Endothelial cell of umbilical vein (primary cell): ENCODE data around the gene MALRD1. TPM values are rescaled to one million over a fixed set of nuclear protein-coding genes. Genes with fewer than 3 reads are reported as not detected.

Experiments used
- BruUV-seq: library from RNA; stranded (reverse); fragments of 400-500 nt; replicated peaks from 2 replicates; lab custom pipeline; 2021; lab: Mats Ljungman, UMichigan
- CTCF ChIA-PET: fragments of 300-600, 350-600 bp; sonication (Branson Sonifier 250); formaldehyde crosslinking; loops from one replicate; lab custom pipeline; 2021; ENCODE audit warnings: antibody characterized with exemption, inconsistent platforms; lab: Charles Lee
- POLR2A ChIA-PET: fragments of 300-600, 350-600 bp; sonication (Branson Sonifier 250); formaldehyde crosslinking; loops from one replicate; lab custom pipeline; 2021; ENCODE audit warnings: antibody characterized with exemption, inconsistent platforms; lab: Charles Lee
- DNase-seq: peaks from one replicate; pipeline ENCODE4 v3.0.0-alpha.2; 2011; ENCODE audit warnings: low read depth, low spot score
- FAIRE-seq: peaks from 2 replicates; lab custom pipeline; 2011; peaks lifted over from hg19 to GRCh38; lab: Jason Lieb, UNC
- H2AFZ ChIP-seq: 2 replicates; pipeline ENCODE4 v1.6.0; 2012; ENCODE audit warnings: low read depth, low read length, control low read depth, inconsistent platforms
- H3K27ac ChIP-seq: 2 replicates; pipeline ENCODE4 v1.5.1; 2011; ENCODE audit warnings: low read depth, mild to moderate bottlenecking, control low read depth, low read length, moderate library complexity; ENCODE audit not compliant: insufficient read depth
- H3K27me3 ChIP-seq, 2 experiments: 2 replicates each; pipeline versions ENCODE4 v1.6.0 to v1.6.1; 2011; ENCODE audit warnings: low read length in 2 of 2, mixed read lengths in 1 of 2; ENCODE audit not compliant: control insufficient read depth in 2 of 2, insufficient read depth in 2 of 2
- H3K36me3 ChIP-seq, 2 experiments: 2 replicates in 1 of 2; 3 replicates in 1 of 2; pipeline ENCODE4 v1.5.1; 2011; ENCODE audit warnings: low read length in 2 of 2, mild to moderate bottlenecking in 1 of 2, moderate library complexity in 1 of 2; ENCODE audit not compliant: control insufficient read depth in 2 of 2, insufficient read depth in 2 of 2; ENCODE audit errors: extremely low read depth in 1 of 2
- H3K4me1 ChIP-seq: 3 replicates; pipeline ENCODE4 v1.5.1; 2011; ENCODE audit warnings: mild to moderate bottlenecking, low read length; ENCODE audit not compliant: control insufficient read depth, insufficient read depth; ENCODE audit errors: extremely low read depth
- H3K4me2 ChIP-seq: 2 replicates; pipeline ENCODE4 v1.6.1; 2011; ENCODE audit warnings: low read length, control low read depth, mixed read lengths; ENCODE audit not compliant: insufficient read depth
- H3K4me3 ChIP-seq, 3 experiments: fragments of 200-600 bp in 1 of 3; sonication (generic), shearing (Covaris generic) in 1 of 3; replicated peaks in 1 of 3; 2 replicates each; pipeline ENCODE4 v1.5.1; 2011 to 2016; ENCODE audit warnings: control low read depth in 3 of 3, low read length in 3 of 3, mild to moderate bottlenecking in 2 of 3, inconsistent platforms in 1 of 3, low read depth in 1 of 3, moderate library complexity in 1 of 3; ENCODE audit not compliant: insufficient read depth in 1 of 3
- H3K79me2 ChIP-seq: 2 replicates; pipeline ENCODE4 v1.6.0; 2012; ENCODE audit warnings: low read length, inconsistent platforms; ENCODE audit not compliant: control insufficient read depth, insufficient read depth
- H3K9ac ChIP-seq: replicated peaks from 2 replicates; pipeline ENCODE3; 2011; ENCODE audit warnings: low read length, control low read depth; ENCODE audit not compliant: insufficient read depth; ENCODE audit errors: extremely low read depth
- H3K9me1 ChIP-seq: replicated peaks from 3 replicates; pipeline ENCODE4 v1.6.0; 2011; ENCODE audit warnings: mild to moderate bottlenecking, low read length; ENCODE audit not compliant: control insufficient read depth, insufficient read depth; ENCODE audit errors: extremely low read depth
- H3K9me3 ChIP-seq: replicated peaks from 2 replicates; pipeline ENCODE4 v1.5.1; 2012; ENCODE audit warnings: low read length, inconsistent platforms; ENCODE audit not compliant: control insufficient read depth, insufficient read depth
- H4K20me1 ChIP-seq: replicated peaks from 2 replicates; pipeline ENCODE3; 2011; ENCODE audit warnings: mild to moderate bottlenecking, low read length; ENCODE audit not compliant: control insufficient read depth, insufficient read depth; ENCODE audit errors: extremely low read depth
- CTCF ChIP-seq, 2 donors: IDR thresholded peaks; 1 replicate in 1 of 2; 2 replicates in 1 of 2; pipeline ENCODE4 v1.5.1; 2011; ENCODE audit warnings: low read length in 2 of 2, mild to moderate bottlenecking in 2 of 2, moderate library complexity in 2 of 2, control low read depth in 1 of 2, inconsistent platforms in 1 of 2, low read depth in 1 of 2; ENCODE audit not compliant: insufficient read depth in 1 of 2; ENCODE audit errors: extremely low read depth in 1 of 2
- EZH2 ChIP-seq: IDR thresholded peaks from 2 replicates; pipeline ENCODE4 v1.6.1; 2012; ENCODE audit warnings: borderline replicate concordance, low read depth, mild to moderate bottlenecking, moderate library complexity, low read length, inconsistent platforms; ENCODE audit not compliant: severe bottlenecking
- FOS ChIP-seq: IDR thresholded peaks from 2 replicates; pipeline ENCODE4 v1.6.1; 2011; ENCODE audit warnings: mild to moderate bottlenecking, low read length, moderate library complexity, borderline replicate concordance; ENCODE audit not compliant: insufficient read depth
- GATA2 ChIP-seq: IDR thresholded peaks from 2 replicates; pipeline ENCODE4 v1.7.0; 2011; ENCODE audit warnings: low read depth, mild to moderate bottlenecking, moderate library complexity, mixed read lengths, low read length; ENCODE audit not compliant: insufficient read length, insufficient read depth
- JUN ChIP-seq: IDR thresholded peaks from 2 replicates; pipeline ENCODE4 v1.6.1; 2011; ENCODE audit warnings: borderline replicate concordance, low read depth; ENCODE audit not compliant: insufficient read length, insufficient read depth
- MAX ChIP-seq: IDR thresholded peaks from 2 replicates; pipeline ENCODE4 v1.6.1; 2011; ENCODE audit not compliant: insufficient read depth, insufficient read length
- MYC ChIP-seq: IDR thresholded peaks from one replicate; pipeline ENCODE4 v1.6.1; 2011; ENCODE audit warnings: mild to moderate bottlenecking, low read depth, low read length
- POLR2A ChIP-seq: IDR thresholded peaks from 2 replicates; pipeline ENCODE4 v1.6.1; 2012; ENCODE audit warnings: low read depth, mild to moderate bottlenecking, control low read depth, low read length
- POLR2AphosphoS5 ChIP-seq: IDR thresholded peaks from 2 replicates; pipeline ENCODE4 v1.6.1; 2012; ENCODE audit warnings: low read depth, mild to moderate bottlenecking, control low read depth, low read length, moderate library complexity; ENCODE audit not compliant: insufficient read depth
- dilution Hi-C: fragments of 300-500 bp; cut with MboI; formaldehyde crosslinking; loops from one replicate; pipeline ENCODE4 v1.15.0; 2019; ENCODE audit warnings: low sequenced_read_pairs; ENCODE audit not compliant: extremely low pct_ligation_motif_present
- intact Hi-C: fragments of 100-400 bp; cut with micrococcal nuclease; formaldehyde crosslinking; loops from one replicate; pipeline ENCODE4 v1.10.0; 2022
- polyA plus RNA-seq, 4 experiments: library from polyadenylated mRNA; depleted of rRNA in 3 of 4; stranded (reverse) in 3 of 4; unstranded in 1 of 4; fragments of >200 nt; gene quantifications; 2 replicates each; pipeline versions ENCODE4 v1.2.1 to v1.2.3, GENCODE V29; 2011 to 2012; ENCODE audit warnings: missing spikeins in 1 of 4
- total RNA-seq: library from RNA; stranded (reverse); gene quantifications from 2 replicates; pipeline ENCODE4 v1.2.3, GENCODE V29; 2021

Gene MALRD1
- total and polyA plus RNA-seq, 2 donors (not counting 3 experiments of a cell fraction or from before 2014, with no cell fraction given), result not detected

GRCh38 chr10:19708031-19708430 lies 659.4 kb downstream of the MALRD1 start:
- Histone ChIP-seq H3K9me1 (no peaks in the 10 kb centered on the region), H3K4me1 (no peaks in the 10 kb centered on the region), H4K20me1 (no peaks in the 10 kb centered on the region), H3K79me2 (no peaks in the 10 kb centered on the region), H3K4me3 (no peak overlapping the region), H3K36me3 (no peaks in the 10 kb centered on the region), H3K27ac (no peak overlapping the region), H3K4me2 (no peak overlapping the region), H2AFZ (no peak overlapping the region), H3K9me3 (no peaks in the 10 kb centered on the region), H3K9ac (no peak overlapping the region), H3K27me3 (no peaks in the 10 kb centered on the region)
- ChIA-PET POLR2A (no interaction called here), CTCF (no interaction called here)
- intact Hi-C loops, result no loop called here
- no peak for TF ChIP-seq POLR2A
- no peak for TF ChIP-seq JUN
- TF ChIP-seq MYC, result no peak
- TF ChIP-seq CTCF (IDR thresholded peaks at IDR 0.05; ENCODE audit: extremely low read depth in 1 of 2, insufficient read depth in 1 of 2, low read depth in 1 of 2, low read length in 2 of 2), result no peak
- TF ChIP-seq GATA2, result no peak
- no peak for TF ChIP-seq EZH2
- TF ChIP-seq POLR2AphosphoS5, result no peak
- no peak for TF ChIP-seq MAX
- no peak for TF ChIP-seq FOS
- no TSS peak for BruUV-seq
- dilution Hi-C loops, result no loop called here
- FAIRE-seq, result no peak
- DNase-seq, result no peak
